GM10266 (cell line): Measurements from ENCODE around the gene PTCD2.

Source experiments
- DNase-seq: peaks from one replicate; pipeline ENCODE4 v3.0.0; 2012; ENCODE audit errors: extremely low spot score
- TF ChIP-seq, protein P1 (sequence below): IDR thresholded peaks from 2 replicates; pipeline ENCODE4 v1.5.1; 2012; ENCODE audit warnings: mild to moderate bottlenecking, low read depth; ENCODE audit not compliant: control insufficient read depth, insufficient read depth; ENCODE audit errors: missing control alignments

PTCD2 gene

DNA sequence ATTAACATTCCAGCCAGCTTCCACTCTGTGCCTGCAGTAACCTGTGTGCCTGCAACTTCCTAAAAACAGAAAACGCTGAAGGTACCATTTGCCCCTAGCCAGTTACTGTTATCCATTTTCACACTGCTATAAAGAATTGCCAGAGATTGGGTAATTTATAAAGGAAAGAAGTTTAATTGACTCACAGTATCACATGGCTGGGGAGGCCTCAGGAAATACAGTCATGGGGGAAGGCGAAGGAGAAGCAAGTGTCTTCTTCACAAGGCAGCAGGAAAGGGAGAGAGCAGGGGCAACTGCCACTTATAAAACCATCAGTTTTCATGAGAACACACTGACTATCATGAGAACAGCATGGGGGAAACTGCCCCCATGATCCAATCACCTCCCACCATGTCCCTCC is 31.2 kb downstream of the PTCD2 start:
- DNase-seq: no peak
- TF ChIP-seq, protein P1, sequence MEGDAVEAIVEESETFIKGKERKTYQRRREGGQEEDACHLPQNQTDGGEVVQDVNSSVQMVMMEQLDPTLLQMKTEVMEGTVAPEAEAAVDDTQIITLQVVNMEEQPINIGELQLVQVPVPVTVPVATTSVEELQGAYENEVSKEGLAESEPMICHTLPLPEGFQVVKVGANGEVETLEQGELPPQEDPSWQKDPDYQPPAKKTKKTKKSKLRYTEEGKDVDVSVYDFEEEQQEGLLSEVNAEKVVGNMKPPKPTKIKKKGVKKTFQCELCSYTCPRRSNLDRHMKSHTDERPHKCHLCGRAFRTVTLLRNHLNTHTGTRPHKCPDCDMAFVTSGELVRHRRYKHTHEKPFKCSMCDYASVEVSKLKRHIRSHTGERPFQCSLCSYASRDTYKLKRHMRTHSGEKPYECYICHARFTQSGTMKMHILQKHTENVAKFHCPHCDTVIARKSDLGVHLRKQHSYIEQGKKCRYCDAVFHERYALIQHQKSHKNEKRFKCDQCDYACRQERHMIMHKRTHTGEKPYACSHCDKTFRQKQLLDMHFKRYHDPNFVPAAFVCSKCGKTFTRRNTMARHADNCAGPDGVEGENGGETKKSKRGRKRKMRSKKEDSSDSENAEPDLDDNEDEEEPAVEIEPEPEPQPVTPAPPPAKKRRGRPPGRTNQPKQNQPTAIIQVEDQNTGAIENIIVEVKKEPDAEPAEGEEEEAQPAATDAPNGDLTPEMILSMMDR: no peak

DNA sequence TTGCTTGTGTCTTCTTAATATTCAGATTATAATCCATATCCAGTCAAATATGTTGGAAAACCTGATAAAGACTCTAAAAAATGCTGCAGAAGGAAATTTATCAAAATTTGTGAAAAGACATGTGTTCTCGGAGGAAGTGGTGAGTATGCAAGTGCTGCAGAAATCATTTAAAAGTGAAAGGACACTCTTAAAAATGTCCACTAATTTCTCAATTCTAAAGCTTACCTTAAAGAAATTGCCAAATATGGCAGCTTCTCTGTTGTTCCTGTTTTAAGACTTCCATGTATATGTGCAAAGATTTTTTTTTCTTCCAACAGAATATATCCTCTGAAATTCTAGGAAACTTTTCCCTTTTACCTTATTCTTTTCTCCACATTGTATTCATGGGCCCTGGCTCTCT is 32.4 kb downstream of the PTCD2 start:
- no peak for DNase-seq
- TF ChIP-seq, protein P1: no peak

DNA sequence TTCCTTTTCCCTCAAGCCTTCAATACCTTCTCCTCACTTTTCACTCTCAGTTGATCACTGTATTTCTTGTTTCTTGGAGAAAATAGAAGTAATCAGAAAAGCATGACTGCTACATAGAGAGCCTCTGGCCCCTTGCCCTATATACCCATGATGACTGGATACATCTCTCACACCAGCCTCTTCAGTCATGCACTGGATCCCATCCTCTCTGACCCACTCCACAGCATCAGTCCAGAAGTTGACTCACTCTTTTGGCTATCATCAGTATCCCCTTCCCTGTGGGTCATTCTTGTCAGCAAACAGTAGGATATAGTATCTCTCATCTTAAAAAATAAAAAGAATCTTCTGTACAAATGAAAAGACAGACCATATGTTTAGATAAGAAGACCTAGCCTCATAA is 32.9 kb downstream of the PTCD2 start:
- DNase-seq: no peak
- TF ChIP-seq, protein P1: no peak

DNA sequence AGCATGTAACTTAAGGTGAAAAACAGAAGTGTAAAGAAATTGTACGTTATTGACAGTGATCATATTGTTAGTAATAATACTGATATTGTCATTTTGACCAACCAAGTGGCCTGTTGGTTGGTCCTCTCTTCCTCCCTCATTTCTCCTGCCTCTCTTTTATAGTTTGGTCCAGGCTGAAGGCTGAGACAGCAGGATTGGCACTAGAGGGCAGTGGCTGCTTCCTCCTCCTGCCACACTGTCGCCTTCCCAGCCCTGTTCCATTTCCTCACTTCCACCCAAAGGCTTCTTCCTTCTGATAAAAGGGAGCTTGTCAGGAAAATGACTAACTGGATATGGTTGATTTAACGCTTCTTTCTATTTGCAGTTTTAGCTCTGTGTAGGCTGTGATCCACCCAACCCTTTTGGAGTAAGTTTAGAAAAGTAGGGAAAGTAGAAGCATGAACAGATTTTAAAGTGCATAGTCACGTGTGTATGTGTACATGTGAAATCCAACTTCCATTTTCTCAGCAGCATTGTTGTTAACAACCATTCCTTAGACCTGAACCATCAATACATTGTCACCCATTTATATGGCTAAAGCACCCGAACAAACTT is 35.6 kb downstream of the PTCD2 start:
- TF ChIP-seq, protein P1: peak; percentile 34
- no peak for DNase-seq

DNA sequence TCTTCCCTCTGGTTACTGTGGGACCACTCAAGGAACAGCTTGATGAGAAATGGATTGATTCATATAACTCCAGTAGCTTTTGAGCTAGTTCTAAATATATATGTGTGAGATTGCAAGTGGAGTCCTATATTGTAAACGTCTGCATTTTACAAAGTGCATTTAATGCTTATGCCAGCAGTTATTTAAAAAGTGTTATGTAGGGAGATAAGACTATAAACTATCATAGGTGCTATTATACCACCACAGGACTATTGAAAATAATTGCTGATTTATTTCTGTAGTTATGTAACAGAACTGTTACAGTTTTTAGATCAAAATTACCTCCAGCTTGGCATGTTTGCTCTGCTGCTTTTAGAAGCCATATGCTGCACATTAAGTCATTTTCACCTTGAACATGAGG is 36.2 kb downstream of the PTCD2 start:
- TF ChIP-seq, protein P1: no peak
- DNase-seq: no peak

DNA sequence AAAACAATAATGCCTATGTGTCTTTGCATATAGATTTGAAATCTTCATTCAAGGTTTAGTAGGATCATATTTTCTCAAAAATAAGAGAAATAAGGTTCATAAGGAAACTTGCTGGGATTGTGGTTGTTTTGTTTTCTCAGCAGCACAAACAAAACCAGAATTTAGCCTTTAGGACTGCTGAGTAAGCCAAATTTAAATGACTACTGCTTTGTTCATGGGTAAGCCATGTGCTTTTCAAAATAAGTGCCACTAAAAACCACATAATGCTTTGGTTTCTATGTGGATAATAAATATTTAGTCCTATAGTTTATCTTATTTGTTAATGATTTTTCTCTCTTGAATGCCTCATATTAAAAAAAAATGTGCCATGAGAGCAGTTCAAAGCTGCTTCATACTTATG is 38.8 kb downstream of the PTCD2 start:
- no peak for DNase-seq
- TF ChIP-seq, protein P1: no peak

DNA sequence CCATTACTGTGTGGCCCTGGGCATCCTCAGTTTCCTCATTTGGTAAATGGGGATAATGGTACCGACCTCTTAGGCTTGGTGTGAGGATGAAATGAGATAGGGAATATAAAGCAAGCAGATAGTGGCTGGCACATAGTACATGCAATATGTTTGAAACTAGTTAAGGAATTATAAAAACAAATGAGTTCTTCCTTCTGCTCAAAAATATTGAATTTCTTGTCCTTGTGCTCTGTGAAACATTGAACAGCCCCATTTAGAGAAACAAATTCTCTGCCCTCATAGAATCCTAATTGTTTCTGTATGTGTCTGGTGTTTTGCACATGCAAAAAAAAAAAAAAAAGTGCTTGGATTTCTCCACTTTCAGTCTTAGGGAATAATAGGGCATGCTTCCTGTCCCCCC is 39.7 kb downstream of the PTCD2 start:
- TF ChIP-seq, protein P1: no peak
- DNase-seq: no peak
